ENCODE results near the gene CFAP206. TPM values are rescaled to one million over a fixed set of nuclear protein-coding genes. Genes with fewer than 3 reads are reported as not detected.
"Not testable (repeated sequence)": the region's sequence is repeated elsewhere in the genome, so short reads cannot be mapped to it uniquely, and the experiment has no call there.

The CFAP206 gene
- total RNA-seq, 1 experiment from 2014 or later = not detected

DNA sequence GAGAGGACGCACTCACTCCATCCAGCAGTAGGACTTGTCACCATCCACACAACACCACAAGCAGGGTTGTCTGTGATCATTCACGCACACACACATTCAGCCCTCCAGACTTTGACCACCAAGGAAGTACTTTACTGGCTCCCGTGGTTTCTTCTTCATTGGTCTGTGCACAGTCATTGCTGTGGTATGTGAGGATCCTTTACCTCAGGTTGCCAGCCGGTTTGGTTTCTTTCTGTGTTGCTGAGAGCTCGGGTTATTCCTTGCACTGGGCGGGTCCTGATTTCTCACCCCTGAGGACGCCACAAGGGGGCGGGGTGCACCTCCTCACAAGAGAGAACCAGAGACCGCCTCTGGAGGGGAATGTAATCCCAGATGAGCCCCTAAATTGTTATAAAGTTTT, 76.2 kb downstream of the CFAP206 start:
- no peaks in the 10 kb centered on the region for H3K36me3 ChIP-seq
- H3K27me3 ChIP-seq = no peaks in the 10 kb centered on the region
- DNase-seq = peak; percentile 9
- no peak overlapping the region for H3K4me3 ChIP-seq
- no peaks in the 10 kb centered on the region for H3K9me3 ChIP-seq

DNA sequence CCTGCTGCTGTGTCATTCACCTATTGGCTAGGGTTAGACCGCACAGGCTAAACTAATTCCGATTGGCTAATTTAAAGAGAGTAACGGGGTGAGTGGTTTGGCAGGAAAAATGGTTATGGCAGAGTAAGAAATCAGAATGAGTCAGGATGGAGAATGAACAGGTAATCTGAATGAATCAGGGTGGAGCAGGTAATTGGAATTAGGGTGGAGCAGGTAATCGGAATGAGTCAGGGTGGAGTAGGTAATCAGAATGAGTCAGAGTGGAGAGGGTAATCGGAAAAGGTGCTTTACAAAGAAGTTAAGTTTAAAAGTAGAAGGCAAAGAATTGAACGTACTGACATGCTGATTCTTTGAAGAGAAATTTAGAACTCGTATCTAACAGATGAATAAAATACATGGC, 76.7 kb downstream of the CFAP206 start:
- no peak for DNase-seq
- no peaks in the 10 kb centered on the region for H3K9me3 ChIP-seq
- no peaks in the 10 kb centered on the region for H3K36me3 ChIP-seq
- H3K4me3 ChIP-seq = no peak overlapping the region
- H3K27me3 ChIP-seq = no peaks in the 10 kb centered on the region

DNA sequence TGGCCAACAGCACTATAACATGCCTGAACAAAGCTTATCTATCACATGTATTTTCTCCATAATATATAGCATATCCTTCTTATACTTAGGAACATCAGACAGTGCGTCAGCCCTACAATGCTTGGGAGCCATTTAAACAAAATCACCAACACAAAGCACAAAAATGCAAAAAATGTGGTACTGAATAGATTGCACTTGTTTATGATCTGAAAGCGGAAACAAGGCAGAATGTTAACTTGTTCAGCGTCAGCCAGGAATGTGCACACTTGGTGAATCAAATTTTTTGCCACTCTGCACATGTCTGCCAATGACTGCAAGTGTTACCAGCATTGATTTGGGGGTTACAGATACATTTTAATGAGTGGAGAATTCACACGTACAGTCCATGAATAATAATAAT, 79.8 kb downstream of the CFAP206 start:
- Histone ChIP-seq H3K4me3 (no peak overlapping the region), H3K27me3 (no peaks in the 10 kb centered on the region), H3K36me3 (no peaks in the 10 kb centered on the region), H3K9me3 (no peaks in the 10 kb centered on the region)
- DNase-seq = no peak

DNA sequence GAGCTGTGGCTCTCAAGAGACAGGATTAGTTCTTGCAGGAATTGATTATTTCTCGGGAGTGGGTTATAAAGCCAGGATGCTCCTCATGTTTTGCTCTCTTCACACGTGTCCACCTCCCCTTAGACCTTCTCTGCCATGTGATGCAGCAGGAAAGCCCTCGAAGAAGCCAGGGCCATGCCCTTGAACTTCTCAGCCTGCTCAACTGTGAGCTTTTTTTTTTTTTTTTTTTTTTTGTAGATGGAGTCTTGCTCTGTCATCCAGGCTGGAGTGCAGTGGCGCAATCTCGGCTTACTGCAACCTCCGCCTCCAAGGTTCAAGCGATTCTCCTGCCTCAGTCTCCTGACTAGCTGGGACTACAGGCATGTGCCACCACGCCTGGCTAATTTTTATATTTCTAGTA, 81.6 kb downstream of the CFAP206 start:
- DNase-seq, H3K4me3 ChIP-seq, H3K9me3 ChIP-seq, H3K27me3 ChIP-seq, H3K36me3 ChIP-seq: not testable (repeated sequence)

DNA sequence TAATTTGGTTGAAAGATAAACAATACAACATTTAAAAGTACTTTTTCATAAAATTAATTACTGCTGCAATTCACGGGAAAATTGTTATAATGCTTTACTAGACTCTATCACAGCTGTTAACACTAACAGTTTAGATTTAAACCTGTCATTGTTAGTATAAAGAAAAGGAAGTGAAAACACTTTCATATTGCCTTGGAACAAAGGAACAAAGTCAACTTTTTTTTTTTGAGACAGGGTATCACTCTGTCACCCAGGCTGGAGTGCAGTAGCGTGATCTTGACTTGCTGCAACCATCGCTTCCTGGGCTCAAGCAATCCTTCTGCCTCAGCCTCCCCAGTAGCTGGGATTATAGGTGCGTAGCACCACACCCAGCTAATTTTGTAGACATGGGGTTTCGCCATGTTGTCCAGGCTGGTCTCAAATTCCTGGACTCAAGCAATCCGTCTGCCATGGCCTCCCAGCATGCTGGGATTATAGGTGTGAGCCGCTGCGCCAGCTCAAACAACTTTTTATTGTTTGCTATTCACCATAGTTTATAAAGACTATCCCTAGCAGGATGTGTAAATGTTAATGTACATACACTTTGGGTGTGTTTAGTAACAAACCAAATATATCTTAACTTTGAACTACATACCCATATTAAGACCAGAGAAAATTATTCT, 87.1 kb downstream of the CFAP206 start:
- Histone ChIP-seq H3K36me3 (no peaks in the 10 kb centered on the region), H3K9me3 (no peaks in the 10 kb centered on the region), H3K4me3 (no peak overlapping the region), H3K27me3 (no peaks in the 10 kb centered on the region)
- DNase-seq = no peak

DNA sequence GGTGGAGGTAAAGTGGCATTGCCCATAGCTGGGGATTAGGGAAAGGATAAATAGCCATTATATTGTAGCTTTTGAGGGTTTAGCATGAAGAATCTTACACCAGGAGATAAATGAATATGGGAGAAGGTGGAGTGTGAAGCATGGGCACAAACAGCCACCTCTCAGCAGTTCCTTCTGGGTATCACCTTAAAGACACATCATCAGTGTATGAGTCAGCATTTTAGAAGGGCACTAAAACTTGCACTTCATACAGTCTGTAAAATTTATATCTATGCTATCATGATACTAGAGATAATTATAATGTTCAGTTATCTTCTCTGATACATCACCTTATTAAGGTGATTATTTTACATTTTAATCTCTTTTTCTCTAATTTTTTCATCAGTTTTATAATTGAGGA, 90.3 kb downstream of the CFAP206 start:
- no peak for DNase-seq
- no peaks in the 10 kb centered on the region for H3K27me3 ChIP-seq
- H3K9me3 ChIP-seq = no peaks in the 10 kb centered on the region
- H3K4me3 ChIP-seq = no peak overlapping the region
- H3K36me3 ChIP-seq = no peaks in the 10 kb centered on the region; the same call in 1 of the 2 replicates

DNA sequence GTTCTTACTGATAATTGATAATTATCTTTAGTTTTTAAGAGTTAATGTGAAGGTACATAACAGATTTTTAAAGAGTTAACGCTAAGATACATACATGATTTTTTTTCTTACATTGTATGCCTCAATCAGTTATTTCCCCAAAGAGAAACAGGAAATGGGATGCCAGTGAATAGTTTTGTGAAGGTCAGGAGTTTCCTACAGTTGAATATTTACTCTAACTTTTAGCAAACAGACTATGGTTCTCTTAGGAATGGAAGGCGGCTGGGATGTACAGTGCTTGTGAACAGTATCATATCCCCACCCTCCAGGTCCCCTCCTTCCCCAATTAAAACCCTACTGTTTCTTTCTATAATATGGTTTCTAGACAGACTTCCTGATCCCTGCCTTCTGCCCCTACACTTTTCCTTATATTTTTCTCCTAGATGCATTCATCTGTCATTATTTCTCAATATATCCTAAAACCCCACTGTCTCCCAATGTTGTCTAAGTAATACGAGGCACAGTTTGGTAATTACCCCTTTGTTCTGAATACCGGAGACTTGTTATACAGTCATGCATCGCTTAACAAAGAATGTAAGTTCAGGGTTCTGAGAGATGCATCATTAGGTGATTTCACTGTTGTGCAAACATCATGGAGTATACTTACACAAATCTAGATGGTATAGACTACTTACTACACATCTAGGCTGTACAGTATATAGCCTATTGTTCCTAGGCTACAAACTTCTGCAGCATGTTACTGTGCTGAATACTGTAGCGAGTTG, 94.2 kb downstream of the CFAP206 start:
- H3K36me3 ChIP-seq = peaks cover 17% of the 10 kb centered on the region
- no peak overlapping the region for H3K4me3 ChIP-seq
- H3K9me3 ChIP-seq = no peaks in the 10 kb centered on the region
- DNase-seq = no peak
- H3K27me3 ChIP-seq = no peaks in the 10 kb centered on the region

DNA sequence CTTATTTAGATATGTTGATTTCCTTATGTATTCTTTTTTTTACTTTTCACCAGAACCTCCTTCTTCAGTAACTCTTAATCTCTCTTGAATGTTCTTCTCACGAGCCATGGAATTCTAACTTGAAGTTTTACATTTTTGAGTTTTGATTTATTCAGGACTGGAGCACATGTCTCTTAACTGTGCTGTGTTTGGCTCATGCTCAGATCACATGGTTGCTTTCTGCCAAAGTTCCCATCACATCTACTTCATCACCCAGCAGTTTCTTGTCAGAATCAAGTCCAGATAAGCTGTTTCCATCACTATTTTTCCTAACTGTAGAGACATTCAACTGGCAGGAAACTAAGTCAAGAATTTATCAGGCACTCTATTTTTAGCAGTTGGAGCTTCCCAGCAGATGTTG, 96.7 kb downstream of the CFAP206 start:
- H3K4me3 ChIP-seq = no peak overlapping the region
- no peak for DNase-seq
- H3K9me3 ChIP-seq = no peaks in the 10 kb centered on the region
- H3K36me3 ChIP-seq = peaks cover 25% of the 10 kb centered on the region
- H3K27me3 ChIP-seq = no peaks in the 10 kb centered on the region

Other genes with a start within 250 kb of the CFAP206 start
- gene SMIM8, start 85.4 kb upstream of the CFAP206 start, total RNA-seq (2014; rRNA removed; shearing (Covaris generic); ENCODE audit: low replicate concordance) = 7.5 and 10.9 TPM in 2 replicates
- not detected in 2 replicates for gene GJB7, start 78.7 kb upstream of the CFAP206 start, total RNA-seq (2014; rRNA removed; shearing (Covaris generic); ENCODE audit: low replicate concordance)
- gene C6orf163, start 63.2 kb upstream of the CFAP206 start, total RNA-seq (2014; rRNA removed; shearing (Covaris generic); ENCODE audit: low replicate concordance) = not detected in 2 replicates
- 10.6 and 14.2 TPM in 2 replicates for gene SLC35A1, start 65.0 kb downstream of the CFAP206 start, total RNA-seq (2014; rRNA removed; shearing (Covaris generic); ENCODE audit: low replicate concordance)
- gene RARS2, start 182.0 kb downstream of the CFAP206 start, total RNA-seq (2014; rRNA removed; shearing (Covaris generic); ENCODE audit: low replicate concordance) = 24.0 and 35.2 TPM in 2 replicates
- 35.4 and 69.6 TPM in 2 replicates for gene ORC3, start 182.2 kb downstream of the CFAP206 start, total RNA-seq (2014; rRNA removed; shearing (Covaris generic); ENCODE audit: low replicate concordance)

All from MG63 (cell line).